HG03097 (cell line): ENCODE data around the gene DHRSX.
"Not testable (repeated sequence)": the region's sequence is repeated elsewhere in the genome, so short reads cannot be mapped to it uniquely, and the experiment has no call there.

ENCODE experiments used
- ATAC-seq: cut with Tn5 transposase; IDR thresholded peaks from one replicate; pipeline ENCODE4 v1.9.1; 2021; ENCODE audit not compliant: unreplicated experiment, low FRiP score

Gene DHRSX, protein sequence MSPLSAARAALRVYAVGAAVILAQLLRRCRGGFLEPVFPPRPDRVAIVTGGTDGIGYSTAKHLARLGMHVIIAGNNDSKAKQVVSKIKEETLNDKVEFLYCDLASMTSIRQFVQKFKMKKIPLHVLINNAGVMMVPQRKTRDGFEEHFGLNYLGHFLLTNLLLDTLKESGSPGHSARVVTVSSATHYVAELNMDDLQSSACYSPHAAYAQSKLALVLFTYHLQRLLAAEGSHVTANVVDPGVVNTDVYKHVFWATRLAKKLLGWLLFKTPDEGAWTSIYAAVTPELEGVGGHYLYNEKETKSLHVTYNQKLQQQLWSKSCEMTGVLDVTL

DNA sequence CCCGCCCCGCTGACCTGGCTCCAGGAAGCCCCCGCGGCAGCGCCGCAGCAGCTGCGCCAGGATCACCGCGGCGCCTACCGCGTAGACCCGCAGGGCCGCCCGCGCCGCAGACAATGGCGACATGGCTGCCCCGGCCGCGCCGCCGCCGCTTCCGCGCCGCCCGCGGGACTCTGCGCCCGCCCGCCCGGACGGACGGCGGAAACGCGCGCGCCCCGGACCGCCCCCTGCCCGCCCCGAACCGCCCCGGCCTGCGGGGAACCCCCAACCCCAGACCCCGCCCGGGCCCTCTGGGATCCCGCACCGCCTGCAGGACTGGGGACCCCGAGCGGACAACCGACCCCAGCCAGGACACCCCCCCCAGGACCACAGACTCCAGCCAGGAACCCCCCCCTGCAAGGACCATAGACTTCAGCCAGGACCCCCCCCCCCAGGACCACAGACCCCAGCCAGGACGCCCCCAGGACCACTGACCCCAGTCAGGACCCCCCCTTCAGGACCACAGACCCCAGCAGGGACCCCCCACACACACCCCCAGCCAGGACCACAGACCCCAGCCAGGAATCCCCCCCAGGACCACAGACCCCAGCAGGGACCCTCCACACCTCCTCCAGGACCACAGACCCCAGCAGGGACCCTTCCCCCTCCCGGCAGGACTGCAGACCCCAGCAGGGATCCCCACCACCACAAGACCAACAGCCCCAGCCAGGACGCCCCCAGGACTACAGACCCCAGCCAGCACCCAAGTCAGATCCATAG, at the start of gene DHRSX, which contains the start of gene ZBED1:
DHRSX (minus strand) TSS at position 174 of the 756 bp plus-strand sequence; CDS start at position 123, 51 bp downstream.
ZBED1 (minus strand) TSS at position 174 of the 756 bp plus-strand sequence. CDS start 10,257 bp downstream, outside the sequence.
- ATAC-seq: no peak

DNA sequence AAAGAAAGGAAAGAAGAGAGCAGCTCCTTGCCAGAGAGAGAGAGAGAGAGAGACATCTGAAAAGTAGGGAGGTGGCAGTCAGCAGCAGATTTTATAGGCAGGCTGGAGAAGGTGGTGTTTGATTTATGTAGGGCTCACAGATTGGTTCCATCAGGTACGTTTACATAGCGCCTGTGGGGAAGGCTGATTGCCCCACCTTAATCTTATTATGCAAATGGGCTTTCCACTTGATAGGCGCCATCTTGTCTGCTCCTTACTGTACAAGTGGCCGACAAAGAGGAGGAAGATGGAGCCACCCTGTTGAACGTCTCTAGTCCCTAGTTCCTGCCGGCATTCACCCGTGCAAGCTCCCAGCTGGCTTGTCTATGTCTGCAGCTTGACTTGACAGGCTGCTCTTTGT, 49.1 kb upstream of the DHRSX start:
- ATAC-seq: no peak

DNA sequence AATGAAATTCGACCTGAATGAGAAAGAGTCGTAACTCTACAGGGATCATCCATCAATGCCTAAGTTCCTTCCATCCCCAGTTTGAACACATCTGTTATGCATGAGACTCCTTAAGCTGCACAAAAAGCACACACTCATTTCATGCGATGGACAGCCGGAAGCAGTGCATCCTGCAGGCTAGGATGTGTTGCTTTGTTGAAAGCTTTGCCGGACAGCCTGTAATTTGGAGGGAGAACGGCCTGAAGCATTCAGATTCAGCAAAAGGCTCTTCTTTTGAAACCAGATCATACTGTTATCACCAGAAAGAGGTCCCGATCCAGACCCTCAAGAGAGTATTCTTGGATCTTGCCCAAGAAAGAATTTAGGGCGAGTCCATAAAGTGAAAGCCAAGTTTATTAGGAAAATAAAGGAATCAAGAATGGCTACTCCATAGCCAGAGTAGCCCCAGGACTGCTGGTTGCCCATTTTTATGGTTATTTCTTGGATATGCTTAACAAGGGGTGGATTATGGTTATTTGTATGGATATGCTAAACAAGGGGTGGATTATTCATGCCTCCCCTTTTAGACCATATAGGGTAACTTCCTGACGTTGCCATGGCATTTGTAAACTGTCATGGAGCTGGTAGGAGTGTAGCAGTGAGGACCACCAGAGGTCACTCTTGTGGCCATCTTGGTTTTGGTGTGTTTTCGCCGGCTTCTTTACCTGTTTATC, 48.1 kb upstream of the DHRSX start:
- no peak for ATAC-seq

DNA sequence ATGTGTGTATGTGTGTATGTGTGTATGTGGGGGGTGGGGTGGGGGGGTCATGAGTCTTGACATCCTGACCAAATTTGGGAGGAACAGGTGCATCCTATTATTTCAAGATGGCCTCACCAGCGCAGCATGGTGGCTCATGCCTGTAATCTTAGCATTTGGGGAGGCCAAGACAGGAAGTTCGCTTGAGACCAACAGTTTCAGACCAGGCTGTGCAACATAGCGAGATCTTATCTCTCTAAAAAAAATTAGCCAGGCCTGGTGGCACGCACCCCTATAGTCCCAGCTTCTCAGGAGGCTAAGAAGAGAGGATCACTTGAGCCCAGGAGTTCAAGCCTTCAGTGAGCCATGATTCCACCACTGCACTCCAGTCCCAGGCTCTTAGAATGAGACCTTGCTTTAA, 47.0 kb upstream of the DHRSX start:
- no peak for ATAC-seq

DNA sequence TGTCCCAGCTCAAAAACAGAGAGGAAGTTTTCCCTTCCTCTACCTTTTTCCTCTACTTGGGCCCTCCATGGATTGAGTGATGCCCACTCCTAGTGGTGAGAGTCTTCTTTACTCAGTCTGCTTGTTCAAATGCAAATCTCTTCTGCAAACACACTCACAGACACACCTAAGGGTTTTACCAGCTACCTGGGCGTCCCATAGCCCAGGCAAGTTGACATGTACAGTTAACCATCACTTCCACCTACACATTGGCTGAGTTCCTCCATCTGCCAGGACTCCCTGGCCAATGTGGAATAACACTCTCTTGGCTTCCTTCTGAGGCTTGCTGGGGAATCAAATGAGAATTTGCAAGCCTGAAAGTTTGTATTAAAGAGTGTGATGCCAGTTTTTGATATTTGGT, 45.7 kb upstream of the DHRSX start:
- ATAC-seq: no peak

DNA sequence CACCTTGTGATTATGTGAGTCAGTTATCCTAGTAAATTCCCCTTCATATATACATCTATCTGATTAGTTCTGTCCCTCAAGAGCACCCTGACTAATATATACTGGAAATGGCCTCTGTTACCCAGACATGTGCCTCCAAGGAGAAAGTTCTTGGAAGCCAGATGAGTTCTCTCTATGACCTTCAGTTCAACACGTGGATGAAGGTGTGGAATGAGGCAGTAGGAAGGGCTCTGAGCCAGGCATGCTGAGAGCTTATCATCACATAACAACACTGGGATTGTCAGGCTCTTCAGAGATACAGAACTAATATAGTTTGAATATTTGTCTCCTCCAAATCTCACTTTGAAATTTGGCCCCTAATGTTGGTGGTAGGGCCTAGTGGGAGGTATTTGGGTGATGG, 44.4 kb upstream of the DHRSX start:
- no peak for ATAC-seq

DNA sequence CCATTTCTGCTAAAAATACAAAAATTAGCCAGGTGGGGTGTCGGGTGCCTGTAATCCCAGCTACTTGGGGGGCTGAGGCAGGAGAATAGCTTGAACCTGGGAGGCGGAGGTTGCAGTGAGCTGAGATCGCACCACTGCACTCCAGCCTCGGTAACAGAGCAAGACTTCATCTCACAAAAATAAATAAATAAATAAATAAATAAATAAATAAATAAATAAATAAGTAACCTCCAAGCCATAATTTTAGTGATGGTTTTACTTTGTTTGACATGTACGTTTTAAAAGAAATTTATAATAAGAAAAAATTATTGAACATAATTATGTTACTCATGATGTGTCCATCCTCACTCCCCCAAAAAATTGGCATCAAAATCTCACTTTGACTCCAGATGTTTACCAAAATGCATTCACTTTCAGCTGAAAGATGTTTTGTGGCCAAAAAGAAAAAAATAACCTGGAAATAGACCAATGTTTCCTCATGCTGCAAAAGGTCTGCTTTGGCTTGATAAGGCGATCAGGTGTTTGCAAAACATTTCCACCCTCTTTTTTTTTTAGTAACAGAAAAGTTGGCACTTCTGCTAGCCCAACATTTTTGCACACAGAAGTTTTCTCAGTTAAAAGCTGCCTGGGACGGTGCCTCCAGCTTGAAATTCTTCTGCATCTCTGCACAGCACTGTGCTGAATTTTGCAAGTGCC, 42.2 kb upstream of the DHRSX start:
- ATAC-seq: no peak

DNA sequence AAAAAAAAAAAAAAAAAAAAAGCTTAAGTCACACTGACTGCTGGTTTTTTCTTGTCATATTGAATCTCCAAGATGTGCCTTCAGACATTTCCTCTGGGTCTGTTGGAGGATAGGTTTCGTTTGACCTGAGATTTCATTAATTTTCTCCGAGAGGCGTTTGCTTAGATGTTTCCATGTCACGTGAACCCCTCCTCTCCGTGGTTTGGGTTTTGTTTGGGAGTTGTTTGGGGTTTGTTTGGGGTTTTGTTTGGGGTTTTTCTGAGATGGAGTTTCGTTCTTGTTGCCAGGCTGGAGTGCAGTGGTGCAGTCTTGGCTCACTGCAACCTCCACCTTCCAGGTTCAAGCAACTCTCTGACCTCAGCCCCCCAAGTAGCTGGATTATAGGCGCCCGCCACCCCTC, 40.8 kb upstream of the DHRSX start:
- ATAC-seq: no peak

DNA sequence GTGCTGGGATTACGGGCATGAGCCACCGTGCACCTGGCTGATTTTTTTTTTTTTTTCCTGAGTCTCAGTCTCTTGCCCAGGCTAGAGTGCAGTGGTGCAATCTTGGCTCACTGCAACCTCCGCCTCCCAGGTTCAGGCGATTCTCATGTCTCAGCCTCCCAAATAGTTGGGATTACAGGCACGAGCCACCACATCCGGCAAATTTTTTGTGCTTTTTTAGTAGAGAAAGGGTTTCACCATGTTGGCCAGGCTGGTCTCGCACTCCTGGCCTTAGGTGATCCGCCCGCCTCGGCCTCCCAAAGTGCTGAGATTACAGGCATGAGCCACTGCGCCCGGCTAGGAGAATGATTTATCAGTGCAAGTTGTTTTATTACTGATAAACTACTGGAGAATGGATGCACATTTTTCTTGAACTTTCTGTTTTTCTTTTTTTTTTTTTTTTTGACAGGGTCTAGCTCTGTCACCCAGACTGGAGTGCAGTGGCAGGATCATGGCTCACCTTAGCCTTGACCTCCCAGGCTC, 39.7 kb upstream of the DHRSX start:
- ATAC-seq: no peak

DNA sequence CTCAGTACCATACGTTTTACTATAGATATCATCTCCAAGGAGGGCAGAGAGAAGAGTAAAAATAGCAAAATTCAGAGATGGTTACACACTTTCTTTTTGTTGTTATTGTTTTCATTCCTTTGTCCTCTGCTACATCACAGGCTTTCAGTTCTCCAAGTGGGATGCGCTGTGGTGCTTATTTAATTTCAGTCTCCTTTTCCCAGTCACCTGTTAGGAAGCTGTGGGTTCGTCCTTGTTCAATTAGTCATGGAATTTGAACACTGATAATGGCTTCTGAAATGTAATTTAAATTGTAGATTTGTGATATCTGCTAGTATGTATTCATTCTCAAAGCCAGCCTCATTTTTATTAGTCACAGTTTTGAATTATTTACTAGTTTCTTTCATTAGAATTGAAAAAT, 38.8 kb upstream of the DHRSX start:
- ATAC-seq: no peak

DNA sequence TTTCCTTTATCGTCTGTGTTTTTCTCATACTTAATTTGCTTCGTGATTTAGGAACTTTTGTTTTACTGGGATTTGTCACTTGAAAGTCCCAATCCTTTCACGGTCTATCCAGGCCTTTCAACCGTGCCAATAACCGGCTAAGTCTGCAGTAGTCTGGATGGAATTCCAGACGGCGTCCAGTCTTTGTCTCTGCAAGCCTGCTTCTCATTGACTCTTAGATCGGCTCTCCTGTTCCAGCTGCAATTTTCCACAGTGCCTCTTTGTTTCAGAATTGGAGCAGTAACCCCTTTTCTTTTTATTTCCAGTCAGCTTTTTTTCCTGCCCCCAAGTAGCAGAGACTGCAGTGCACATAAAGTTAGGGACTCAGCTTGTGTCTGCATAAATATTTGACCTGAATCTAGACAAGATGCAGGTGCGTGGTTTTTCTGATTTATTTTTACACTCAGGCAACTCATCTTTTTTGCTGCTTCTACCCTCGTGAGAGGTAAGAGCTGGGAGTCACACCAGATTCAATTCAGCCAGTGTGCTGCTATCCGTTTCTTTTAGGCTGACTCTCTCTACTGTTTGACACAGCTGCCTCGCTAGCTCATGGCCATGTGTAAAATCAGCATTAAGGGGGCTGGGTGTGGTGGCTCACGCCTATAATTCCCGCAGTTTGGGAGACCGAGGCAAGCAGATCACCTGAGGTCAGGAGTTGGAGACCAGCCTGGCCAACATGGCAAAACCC, 37.4 kb upstream of the DHRSX start:
- no peak for ATAC-seq

DNA sequence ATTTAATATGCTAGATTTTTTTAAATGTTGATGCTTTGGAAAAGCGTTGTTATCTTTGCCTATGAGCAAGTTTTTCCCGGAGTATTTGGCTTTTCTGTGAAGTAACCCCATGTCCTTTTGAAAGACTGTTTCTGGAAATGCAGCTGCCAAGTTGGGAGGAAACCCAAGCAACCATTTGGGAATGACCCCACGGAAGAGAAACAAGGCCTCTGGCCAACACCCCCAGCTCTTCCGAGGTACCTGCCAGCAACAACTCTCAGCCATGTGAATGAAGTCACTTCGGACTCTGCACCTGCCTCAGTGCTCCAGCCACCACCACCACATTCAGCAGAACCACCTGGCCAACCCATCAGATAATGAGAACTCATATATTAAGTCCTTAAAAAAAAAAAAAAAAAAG, 36.2 kb upstream of the DHRSX start:
- ATAC-seq: no peak

DNA sequence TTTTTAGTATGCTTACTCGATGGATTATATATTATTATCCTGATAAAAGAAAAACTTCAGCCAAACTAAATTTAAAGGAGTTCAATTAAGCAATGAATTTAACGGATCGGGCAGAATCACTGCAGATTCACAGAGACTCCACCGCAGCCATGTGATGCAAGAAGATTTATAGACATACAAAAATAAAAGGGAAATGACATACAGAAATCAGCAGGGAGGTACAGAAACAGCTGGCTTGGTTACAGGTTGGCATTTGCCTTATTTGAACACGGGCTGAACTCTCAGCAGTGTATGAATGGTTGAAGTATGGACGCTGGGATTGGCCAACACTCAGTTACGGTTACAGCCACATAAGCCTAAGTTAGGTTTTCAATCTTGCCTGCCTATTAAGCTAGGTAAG, 35.4 kb upstream of the DHRSX start:
- ATAC-seq: no peak

DNA sequence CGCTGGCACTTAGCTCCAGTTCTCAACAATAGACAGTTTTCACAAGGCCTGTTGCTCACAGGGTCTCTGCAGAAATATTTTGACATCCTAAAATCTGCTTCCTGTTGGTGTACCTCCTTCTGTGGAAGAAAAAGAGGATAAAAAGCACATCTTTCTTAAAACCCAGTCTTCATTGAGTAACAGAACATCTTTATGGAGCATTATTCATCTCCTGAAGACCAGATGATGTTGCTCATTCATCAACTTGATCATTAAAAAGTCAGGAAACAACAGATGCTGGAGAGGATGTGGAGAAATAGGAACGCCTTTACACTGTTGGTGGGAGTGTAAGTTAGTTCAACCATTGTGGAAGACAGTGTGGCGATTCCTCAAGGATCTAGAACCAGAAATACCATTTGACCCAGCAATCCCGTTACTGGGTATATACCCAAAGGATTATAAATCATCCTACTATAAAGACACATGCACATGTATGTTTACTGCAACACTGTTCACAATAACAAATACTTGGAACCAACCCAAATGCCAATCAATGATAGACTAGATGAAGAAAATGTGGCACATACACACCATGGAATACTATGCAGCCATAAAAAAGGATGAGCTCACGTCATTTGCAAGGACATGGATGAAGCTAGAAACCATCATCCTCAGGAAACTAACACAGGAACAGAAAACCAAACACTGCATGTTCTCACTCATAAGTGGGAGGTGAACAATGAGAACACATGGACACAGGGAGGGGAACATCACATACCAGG, 33.7 kb upstream of the DHRSX start:
- ATAC-seq: not testable (repeated sequence)

DNA sequence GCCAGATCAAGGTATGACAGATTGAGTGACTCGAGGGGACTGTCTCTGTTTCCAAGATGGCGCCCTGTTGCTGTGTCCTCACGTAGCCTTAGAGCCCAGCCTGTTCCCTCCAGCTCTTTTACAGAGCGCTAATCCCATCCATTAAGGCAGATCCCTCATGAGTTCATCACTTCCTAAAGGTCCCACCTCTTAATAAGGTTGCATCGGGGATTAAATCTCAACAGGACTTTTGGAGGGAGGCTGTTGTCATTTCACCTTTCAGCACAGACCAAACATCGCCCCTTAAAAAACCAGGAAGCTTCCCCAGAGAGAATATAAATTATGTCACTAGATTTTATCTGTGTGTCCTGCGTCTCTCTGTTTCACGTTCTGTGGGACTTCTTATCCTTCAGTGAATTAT, 32.6 kb upstream of the DHRSX start:
- ATAC-seq: no peak

DNA sequence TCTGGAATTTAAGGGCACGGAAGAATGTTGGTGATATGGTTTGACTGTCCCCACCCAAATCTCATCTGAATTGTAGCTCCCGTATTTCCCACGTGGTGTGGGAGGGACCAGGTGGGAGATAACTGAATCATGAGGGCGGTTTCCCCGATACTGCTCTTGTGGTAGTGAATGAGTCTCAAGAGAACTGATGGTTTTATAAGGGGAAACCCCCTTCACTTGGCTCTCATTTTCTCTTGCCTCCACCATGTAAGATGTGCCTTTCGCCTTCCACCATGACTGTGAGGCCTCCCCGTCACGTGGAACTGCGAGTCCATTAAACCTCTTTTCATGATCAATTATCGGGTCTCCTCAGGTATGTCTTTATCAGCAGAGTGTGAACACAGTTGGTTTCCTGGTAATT, 25.6 kb upstream of the DHRSX start:
- ATAC-seq: no peak

DNA sequence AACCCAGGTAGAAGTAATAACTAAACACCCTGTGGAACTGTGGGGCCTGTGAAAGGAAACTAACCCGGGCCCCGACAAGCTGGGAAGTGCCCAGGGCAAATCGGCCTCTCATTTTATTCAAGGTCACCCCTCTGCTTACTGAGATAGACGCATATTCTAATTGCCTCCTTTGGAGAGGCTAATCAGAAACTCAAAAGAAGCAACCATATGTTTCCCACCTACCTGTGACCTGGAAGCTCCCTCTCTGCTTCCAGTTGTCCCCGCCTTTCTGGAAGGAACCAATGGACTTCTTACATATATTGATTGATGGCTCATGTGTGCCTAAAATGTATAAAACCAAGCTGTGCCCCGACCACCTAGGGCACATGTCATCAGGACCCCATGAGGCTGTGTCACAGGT, 23.1 kb upstream of the DHRSX start:
- no peak for ATAC-seq

DNA sequence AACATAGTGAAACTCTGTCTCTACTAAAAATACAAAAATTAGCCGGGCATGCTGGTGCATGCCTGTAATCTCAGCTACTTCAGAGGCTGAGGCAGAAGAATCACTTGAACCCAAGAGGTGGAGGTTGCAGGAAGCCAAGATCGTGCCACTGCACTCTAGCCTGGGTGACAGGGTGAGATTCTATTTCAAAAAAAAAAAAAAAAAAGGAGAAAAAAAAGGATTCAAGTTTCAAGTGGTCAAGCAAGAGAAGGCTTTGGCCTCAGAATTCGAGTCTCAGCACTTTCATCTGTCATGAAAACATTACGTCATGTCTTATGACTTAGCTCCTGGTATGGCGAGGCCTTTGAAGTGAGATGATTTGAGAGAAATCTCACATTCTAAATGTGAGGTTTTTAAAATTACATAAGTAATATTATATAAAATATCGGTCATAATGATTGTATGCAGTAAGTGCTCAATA, 21.2 kb upstream of the DHRSX start:
- no peak for ATAC-seq
